ENCODE measurements around the gene EXOC4. TPM values are rescaled to one million over a fixed set of nuclear protein-coding genes. Genes with fewer than 3 reads are reported as not detected.

EXOC4 gene
- polyA plus RNA-seq, 1 experiment, result 45.9 TPM

- CTCF ChIA-PET, result interaction anchor here (0.6 kb wide), 1 partner anchor 740 kb away, joined by 4 read pairs; no protein-coding TSS in a partner anchor
- Histone ChIP-seq H3K4me3 (ENCODE audit: low read depth, low read length) (no peak overlapping the region), H3K36me3 (ENCODE audit: control insufficient read depth, insufficient read depth, low read length) (no peaks in the 10 kb centered on the region), H3K27me3 (ENCODE audit: control insufficient read depth, insufficient read depth, low read length) (no peaks in the 10 kb centered on the region)
- TF ChIP-seq CTCF (IDR thresholded peaks at IDR 0.05; ENCODE audit: insufficient read depth, low read depth, low read length), result no peak
- POLR2A ChIA-PET, result no interaction called here
- DNase-seq (ENCODE audit: low read depth), result no peak
These were observed 393.8 kb downstream of the EXOC4 start for GRCh38 chr7:133646472-133647315.

- DNase-seq (ENCODE audit: low read depth), result no peak
- Histone ChIP-seq H3K27me3 (ENCODE audit: control insufficient read depth, insufficient read depth, low read length) (no peaks in the 10 kb centered on the region), H3K4me3 (ENCODE audit: low read depth, low read length) (no peak overlapping the region), H3K36me3 (ENCODE audit: control insufficient read depth, insufficient read depth, low read length) (no peaks in the 10 kb centered on the region)
- POLR2A ChIA-PET, result no interaction called here
- CTCF ChIA-PET, result no interaction called here
- TF ChIP-seq CTCF (IDR thresholded peaks at IDR 0.05; ENCODE audit: insufficient read depth, low read depth, low read length), result no peak
These were observed 396.7 kb downstream of the EXOC4 start for GRCh38 chr7:133649593-133649992.

GRCh38 chr7:133650069-133650468, 397.2 kb downstream of the EXOC4 start:
- no peak for TF ChIP-seq CTCF (IDR thresholded peaks at IDR 0.05; ENCODE audit: insufficient read depth, low read depth, low read length)
- no peak for DNase-seq (ENCODE audit: low read depth)
- Histone ChIP-seq H3K27me3 (ENCODE audit: control insufficient read depth, insufficient read depth, low read length) (no peaks in the 10 kb centered on the region), H3K4me3 (ENCODE audit: low read depth, low read length) (no peak overlapping the region), H3K36me3 (ENCODE audit: control insufficient read depth, insufficient read depth, low read length) (no peaks in the 10 kb centered on the region)
- CTCF ChIA-PET, result no interaction called here
- POLR2A ChIA-PET, result no interaction called here

- no peak for TF ChIP-seq CTCF (IDR thresholded peaks at IDR 0.05; ENCODE audit: insufficient read depth, low read depth, low read length)
- ChIA-PET CTCF (no interaction called here), POLR2A (no interaction called here)
- no peaks in the 10 kb centered on the region for H3K27me3 ChIP-seq (ENCODE audit: control insufficient read depth, insufficient read depth, low read length)
- no peaks in the 10 kb centered on the region for H3K36me3 ChIP-seq (ENCODE audit: control insufficient read depth, insufficient read depth, low read length)
- no peak overlapping the region for H3K4me3 ChIP-seq (ENCODE audit: low read depth, low read length)
- DNase-seq (ENCODE audit: low read depth), result no peak
These were observed 397.8 kb downstream of the EXOC4 start for GRCh38 chr7:133650487-133651300.

- ChIA-PET CTCF (interaction anchor here (0.7 to 1.6 kb wide), 2 partner anchors 124 to 202 kb away, joined by 3 to 4 read pairs; no protein-coding TSS in a partner anchor), POLR2A (no interaction called here)
- no peaks in the 10 kb centered on the region for H3K36me3 ChIP-seq (ENCODE audit: control insufficient read depth, insufficient read depth, low read length)
These were observed 399.7 kb downstream of the EXOC4 start for GRCh38 chr7:133652547-133652946.

More at GRCh38 chr7:133652547-133652946, 399.7 kb downstream of the EXOC4 start:
- no peak for DNase-seq (ENCODE audit: low read depth)
- TF ChIP-seq CTCF (IDR thresholded peaks at IDR 0.05; ENCODE audit: insufficient read depth, low read depth, low read length), result no peak
- H3K27me3 ChIP-seq (ENCODE audit: control insufficient read depth, insufficient read depth, low read length), result no peaks in the 10 kb centered on the region
- no peak overlapping the region for H3K4me3 ChIP-seq (ENCODE audit: low read depth, low read length)
